WTC11 (cell line): ENCODE data around the gene SYMPK. TPM values are rescaled to one million over a fixed set of nuclear protein-coding genes. Genes with fewer than 3 reads are reported as not detected.

Experiments
- CREB1 ChIP-seq: sonication (generic); formaldehyde crosslinking; IDR thresholded peaks from 2 replicates; pipeline ENCODE4 v1.8.0; 2023; ENCODE audit warnings: mild to moderate bottlenecking, missing genetic modification reagents
- FOXK1 ChIP-seq: sonication (generic); formaldehyde crosslinking; IDR thresholded peaks from 2 replicates; pipeline ENCODE4 v1.8.0; 2022; ENCODE audit warnings: mild to moderate bottlenecking, moderate library complexity, missing genetic modification reagents
- GABPB1 ChIP-seq: sonication (generic); formaldehyde crosslinking; IDR thresholded peaks from 2 replicates; pipeline ENCODE4 v1.8.1; 2023; ENCODE audit warnings: mild to moderate bottlenecking, missing genetic modification reagents
- IRF2 ChIP-seq: sonication (generic); formaldehyde crosslinking; IDR thresholded peaks from 2 replicates; pipeline ENCODE4 v1.8.0; 2022; ENCODE audit warnings: low read depth, missing genetic modification reagents, borderline replicate concordance
- NFE2L1 ChIP-seq: sonication (generic); formaldehyde crosslinking; IDR thresholded peaks from 2 replicates; pipeline ENCODE4 v1.8.1; 2023; ENCODE audit warnings: missing genetic modification reagents
- NFYB ChIP-seq: sonication (generic); formaldehyde crosslinking; conservative IDR thresholded peaks from 2 replicates; pipeline ENCODE4 v1.8.0; 2022; ENCODE audit warnings: low read depth, missing genetic modification reagents
- NR1H2 ChIP-seq: sonication (generic); formaldehyde crosslinking; IDR thresholded peaks from 2 replicates; pipeline ENCODE4 v1.9.0; 2021; ENCODE audit warnings: mild to moderate bottlenecking, moderate library complexity, missing genetic modification reagents
- OVOL2 ChIP-seq: fragments of 250-450 bp; sonication (Bioruptor Pico); IDR thresholded peaks from 2 replicates; pipeline ENCODE4 v1.9.0; 2021; ENCODE audit warnings: mild to moderate bottlenecking, borderline replicate concordance
- PRRX2 ChIP-seq: fragments of 250-450 bp; sonication (Bioruptor Pico); IDR thresholded peaks from 2 replicates; pipeline ENCODE4 v1.8.0; 2021; ENCODE audit warnings: mild to moderate bottlenecking
- TEAD4 ChIP-seq: sonication (generic); formaldehyde crosslinking; IDR thresholded peaks from 2 replicates; pipeline ENCODE4 v1.8.0; 2022; ENCODE audit warnings: mild to moderate bottlenecking, missing genetic modification reagents
- TP53 ChIP-seq: sonication (generic); formaldehyde crosslinking; IDR thresholded peaks from 2 replicates; pipeline ENCODE4 v1.8.1; 2023; ENCODE audit warnings: mild to moderate bottlenecking, missing genetic modification reagents
- ZNF121 ChIP-seq: sonication (generic); formaldehyde crosslinking; IDR thresholded peaks from 2 replicates; pipeline ENCODE4 v1.8.0; 2023; ENCODE audit warnings: missing genetic modification reagents
- ZNF423 ChIP-seq: fragments of 250-450 bp; sonication (Bioruptor Pico); IDR thresholded peaks from 2 replicates; pipeline ENCODE4 v2.1.2; 2022; ENCODE audit warnings: mild to moderate bottlenecking, moderate library complexity
- total RNA-seq: library from RNA; stranded (reverse); gene quantifications from 3 replicates; pipeline ENCODE4 v1.2.3, GENCODE V29; 2021
- TF ChIP-seq, protein P1 (sequence below): sonication (generic); formaldehyde crosslinking; IDR thresholded peaks from 2 replicates; pipeline ENCODE4 v1.8.0; 2022; ENCODE audit warnings: mild to moderate bottlenecking, missing genetic modification reagents
- TF ChIP-seq, protein P2 (sequence below): sonication (generic); formaldehyde crosslinking; IDR thresholded peaks from 2 replicates; pipeline ENCODE4 v1.8.1; 2022; ENCODE audit warnings: mild to moderate bottlenecking, moderate library complexity, missing genetic modification reagents
- TF ChIP-seq, protein P3 (sequence below): fragments of 250-450 bp; sonication (Bioruptor Pico); IDR thresholded peaks from 2 replicates; pipeline ENCODE4 v1.9.0; 2021; ENCODE audit warnings: mild to moderate bottlenecking
- TF ChIP-seq, protein P4 (sequence below): sonication (generic); formaldehyde crosslinking; IDR thresholded peaks from 2 replicates; pipeline ENCODE4 v1.8.1; 2023; ENCODE audit warnings: mild to moderate bottlenecking, missing genetic modification reagents, moderate library complexity
- TF ChIP-seq, protein P5 (sequence below): sonication (generic); formaldehyde crosslinking; IDR thresholded peaks from 2 replicates; pipeline ENCODE4 v1.8.1; 2022; ENCODE audit warnings: low read depth, missing genetic modification reagents, borderline replicate concordance
- TF ChIP-seq, protein P6 (sequence below): sonication (generic); formaldehyde crosslinking; IDR thresholded peaks from 2 replicates; pipeline ENCODE4 v1.8.0; 2023; ENCODE audit warnings: missing genetic modification reagents
- TF ChIP-seq, protein P7 (sequence below): sonication (generic); formaldehyde crosslinking; IDR thresholded peaks from 2 replicates; pipeline ENCODE4 v1.8.1; 2023; ENCODE audit warnings: mild to moderate bottlenecking, missing genetic modification reagents, borderline replicate concordance
- TF ChIP-seq, protein P8 (sequence below): sonication (generic); formaldehyde crosslinking; conservative IDR thresholded peaks from 2 replicates; pipeline ENCODE4 v1.8.1; 2023; ENCODE audit warnings: mild to moderate bottlenecking, low read depth, missing genetic modification reagents, moderate library complexity
- TF ChIP-seq, protein P9 (sequence below): sonication (generic); formaldehyde crosslinking; IDR thresholded peaks from 2 replicates; pipeline ENCODE4 v1.8.1; 2023; ENCODE audit warnings: mild to moderate bottlenecking, moderate library complexity, missing genetic modification reagents

SYMPK gene
- total RNA-seq, 1 experiment from 2014 or later: 106 TPM

DNA sequence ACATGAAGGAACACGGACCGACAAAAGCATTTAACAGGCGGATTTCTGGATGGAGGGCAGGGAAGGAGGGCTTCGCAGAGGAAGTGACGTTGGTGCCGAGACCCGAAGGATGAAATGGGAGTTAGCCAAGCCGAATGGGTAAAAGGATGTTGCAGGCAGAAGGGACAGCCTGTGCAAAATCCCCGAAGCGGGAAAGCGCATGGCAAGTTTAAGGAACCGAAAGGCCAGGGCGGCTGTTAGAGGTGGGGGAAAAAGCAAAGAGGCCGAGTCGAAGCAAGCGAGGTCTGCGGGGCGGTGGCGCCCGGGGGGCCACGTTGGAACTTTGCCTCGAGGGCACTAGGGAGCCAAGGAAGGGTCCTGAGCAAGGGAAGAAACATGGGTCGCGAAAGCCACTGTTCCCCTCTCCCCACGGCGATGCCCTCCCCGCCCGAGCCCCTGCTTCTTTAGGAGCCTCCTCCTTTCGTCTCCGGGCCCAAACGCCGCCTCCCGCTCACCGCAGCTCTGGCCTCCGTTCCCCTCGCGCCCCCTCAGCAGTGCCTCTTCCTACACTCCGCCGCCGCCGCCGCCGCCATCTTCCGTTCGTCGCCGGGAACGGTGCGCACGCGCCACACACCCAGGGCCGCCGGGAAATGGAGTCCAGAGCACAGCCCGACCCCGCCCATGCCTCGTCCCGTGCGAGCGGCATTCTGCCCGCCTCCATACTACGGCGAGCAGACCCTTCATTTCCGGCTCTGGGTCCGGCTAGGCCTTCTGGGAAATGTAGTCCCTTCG lies at the start of gene SYMPK (continued):
- TF ChIP-seq OVOL2 (no peak), PRRX2 (CRISPR knock-in tag) (no peak), FOXK1 (peak; percentile 76; the same call in 1 of the 2 replicates), TP53 (CRISPR knock-in tag) (no peak), NR1H2 (CRISPR knock-in tag) (no peak), CREB1 (CRISPR knock-in tag) (no peak), IRF2 (no peak), NFYB (CRISPR knock-in tag) (0 out of 2 replicates have a peak, but pooled peaks have one; percentile 10), TEAD4 (CRISPR knock-in tag) (no peak), ZNF423 (CRISPR knock-in tag) (no peak), NFE2L1 (CRISPR knock-in tag) (peak; percentile 87; the same call in 1 of the 2 replicates), GABPB1 (peak; percentile 87), ZNF121 (no peak)
- TF ChIP-seq, protein P1, sequence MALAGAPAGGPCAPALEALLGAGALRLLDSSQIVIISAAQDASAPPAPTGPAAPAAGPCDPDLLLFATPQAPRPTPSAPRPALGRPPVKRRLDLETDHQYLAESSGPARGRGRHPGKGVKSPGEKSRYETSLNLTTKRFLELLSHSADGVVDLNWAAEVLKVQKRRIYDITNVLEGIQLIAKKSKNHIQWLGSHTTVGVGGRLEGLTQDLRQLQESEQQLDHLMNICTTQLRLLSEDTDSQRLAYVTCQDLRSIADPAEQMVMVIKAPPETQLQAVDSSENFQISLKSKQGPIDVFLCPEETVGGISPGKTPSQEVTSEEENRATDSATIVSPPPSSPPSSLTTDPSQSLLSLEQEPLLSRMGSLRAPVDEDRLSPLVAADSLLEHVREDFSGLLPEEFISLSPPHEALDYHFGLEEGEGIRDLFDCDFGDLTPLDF (CRISPR knock-in tag): no peak
- TF ChIP-seq, protein P2, sequence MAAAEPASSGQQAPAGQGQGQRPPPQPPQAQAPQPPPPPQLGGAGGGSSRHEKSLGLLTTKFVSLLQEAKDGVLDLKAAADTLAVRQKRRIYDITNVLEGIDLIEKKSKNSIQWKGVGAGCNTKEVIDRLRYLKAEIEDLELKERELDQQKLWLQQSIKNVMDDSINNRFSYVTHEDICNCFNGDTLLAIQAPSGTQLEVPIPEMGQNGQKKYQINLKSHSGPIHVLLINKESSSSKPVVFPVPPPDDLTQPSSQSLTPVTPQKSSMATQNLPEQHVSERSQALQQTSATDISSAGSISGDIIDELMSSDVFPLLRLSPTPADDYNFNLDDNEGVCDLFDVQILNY: no peak
- TF ChIP-seq, protein P3, sequence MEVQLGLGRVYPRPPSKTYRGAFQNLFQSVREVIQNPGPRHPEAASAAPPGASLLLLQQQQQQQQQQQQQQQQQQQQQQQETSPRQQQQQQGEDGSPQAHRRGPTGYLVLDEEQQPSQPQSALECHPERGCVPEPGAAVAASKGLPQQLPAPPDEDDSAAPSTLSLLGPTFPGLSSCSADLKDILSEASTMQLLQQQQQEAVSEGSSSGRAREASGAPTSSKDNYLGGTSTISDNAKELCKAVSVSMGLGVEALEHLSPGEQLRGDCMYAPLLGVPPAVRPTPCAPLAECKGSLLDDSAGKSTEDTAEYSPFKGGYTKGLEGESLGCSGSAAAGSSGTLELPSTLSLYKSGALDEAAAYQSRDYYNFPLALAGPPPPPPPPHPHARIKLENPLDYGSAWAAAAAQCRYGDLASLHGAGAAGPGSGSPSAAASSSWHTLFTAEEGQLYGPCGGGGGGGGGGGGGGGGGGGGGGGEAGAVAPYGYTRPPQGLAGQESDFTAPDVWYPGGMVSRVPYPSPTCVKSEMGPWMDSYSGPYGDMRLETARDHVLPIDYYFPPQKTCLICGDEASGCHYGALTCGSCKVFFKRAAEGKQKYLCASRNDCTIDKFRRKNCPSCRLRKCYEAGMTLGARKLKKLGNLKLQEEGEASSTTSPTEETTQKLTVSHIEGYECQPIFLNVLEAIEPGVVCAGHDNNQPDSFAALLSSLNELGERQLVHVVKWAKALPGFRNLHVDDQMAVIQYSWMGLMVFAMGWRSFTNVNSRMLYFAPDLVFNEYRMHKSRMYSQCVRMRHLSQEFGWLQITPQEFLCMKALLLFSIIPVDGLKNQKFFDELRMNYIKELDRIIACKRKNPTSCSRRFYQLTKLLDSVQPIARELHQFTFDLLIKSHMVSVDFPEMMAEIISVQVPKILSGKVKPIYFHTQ (CRISPR knock-in tag): 0 out of 2 replicates have a peak, but pooled peaks have one; percentile 38
- TF ChIP-seq, protein P4, sequence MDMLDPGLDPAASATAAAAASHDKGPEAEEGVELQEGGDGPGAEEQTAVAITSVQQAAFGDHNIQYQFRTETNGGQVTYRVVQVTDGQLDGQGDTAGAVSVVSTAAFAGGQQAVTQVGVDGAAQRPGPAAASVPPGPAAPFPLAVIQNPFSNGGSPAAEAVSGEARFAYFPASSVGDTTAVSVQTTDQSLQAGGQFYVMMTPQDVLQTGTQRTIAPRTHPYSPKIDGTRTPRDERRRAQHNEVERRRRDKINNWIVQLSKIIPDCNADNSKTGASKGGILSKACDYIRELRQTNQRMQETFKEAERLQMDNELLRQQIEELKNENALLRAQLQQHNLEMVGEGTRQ (CRISPR knock-in tag): peak; percentile 60
- TF ChIP-seq, protein P5, sequence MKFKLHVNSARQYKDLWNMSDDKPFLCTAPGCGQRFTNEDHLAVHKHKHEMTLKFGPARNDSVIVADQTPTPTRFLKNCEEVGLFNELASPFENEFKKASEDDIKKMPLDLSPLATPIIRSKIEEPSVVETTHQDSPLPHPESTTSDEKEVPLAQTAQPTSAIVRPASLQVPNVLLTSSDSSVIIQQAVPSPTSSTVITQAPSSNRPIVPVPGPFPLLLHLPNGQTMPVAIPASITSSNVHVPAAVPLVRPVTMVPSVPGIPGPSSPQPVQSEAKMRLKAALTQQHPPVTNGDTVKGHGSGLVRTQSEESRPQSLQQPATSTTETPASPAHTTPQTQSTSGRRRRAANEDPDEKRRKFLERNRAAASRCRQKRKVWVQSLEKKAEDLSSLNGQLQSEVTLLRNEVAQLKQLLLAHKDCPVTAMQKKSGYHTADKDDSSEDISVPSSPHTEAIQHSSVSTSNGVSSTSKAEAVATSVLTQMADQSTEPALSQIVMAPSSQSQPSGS (CRISPR knock-in tag): 0 out of 2 replicates have a peak, but pooled peaks have one; percentile 39
- TF ChIP-seq, protein P6, sequence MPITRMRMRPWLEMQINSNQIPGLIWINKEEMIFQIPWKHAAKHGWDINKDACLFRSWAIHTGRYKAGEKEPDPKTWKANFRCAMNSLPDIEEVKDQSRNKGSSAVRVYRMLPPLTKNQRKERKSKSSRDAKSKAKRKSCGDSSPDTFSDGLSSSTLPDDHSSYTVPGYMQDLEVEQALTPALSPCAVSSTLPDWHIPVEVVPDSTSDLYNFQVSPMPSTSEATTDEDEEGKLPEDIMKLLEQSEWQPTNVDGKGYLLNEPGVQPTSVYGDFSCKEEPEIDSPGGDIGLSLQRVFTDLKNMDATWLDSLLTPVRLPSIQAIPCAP: no peak
- TF ChIP-seq, protein P7, sequence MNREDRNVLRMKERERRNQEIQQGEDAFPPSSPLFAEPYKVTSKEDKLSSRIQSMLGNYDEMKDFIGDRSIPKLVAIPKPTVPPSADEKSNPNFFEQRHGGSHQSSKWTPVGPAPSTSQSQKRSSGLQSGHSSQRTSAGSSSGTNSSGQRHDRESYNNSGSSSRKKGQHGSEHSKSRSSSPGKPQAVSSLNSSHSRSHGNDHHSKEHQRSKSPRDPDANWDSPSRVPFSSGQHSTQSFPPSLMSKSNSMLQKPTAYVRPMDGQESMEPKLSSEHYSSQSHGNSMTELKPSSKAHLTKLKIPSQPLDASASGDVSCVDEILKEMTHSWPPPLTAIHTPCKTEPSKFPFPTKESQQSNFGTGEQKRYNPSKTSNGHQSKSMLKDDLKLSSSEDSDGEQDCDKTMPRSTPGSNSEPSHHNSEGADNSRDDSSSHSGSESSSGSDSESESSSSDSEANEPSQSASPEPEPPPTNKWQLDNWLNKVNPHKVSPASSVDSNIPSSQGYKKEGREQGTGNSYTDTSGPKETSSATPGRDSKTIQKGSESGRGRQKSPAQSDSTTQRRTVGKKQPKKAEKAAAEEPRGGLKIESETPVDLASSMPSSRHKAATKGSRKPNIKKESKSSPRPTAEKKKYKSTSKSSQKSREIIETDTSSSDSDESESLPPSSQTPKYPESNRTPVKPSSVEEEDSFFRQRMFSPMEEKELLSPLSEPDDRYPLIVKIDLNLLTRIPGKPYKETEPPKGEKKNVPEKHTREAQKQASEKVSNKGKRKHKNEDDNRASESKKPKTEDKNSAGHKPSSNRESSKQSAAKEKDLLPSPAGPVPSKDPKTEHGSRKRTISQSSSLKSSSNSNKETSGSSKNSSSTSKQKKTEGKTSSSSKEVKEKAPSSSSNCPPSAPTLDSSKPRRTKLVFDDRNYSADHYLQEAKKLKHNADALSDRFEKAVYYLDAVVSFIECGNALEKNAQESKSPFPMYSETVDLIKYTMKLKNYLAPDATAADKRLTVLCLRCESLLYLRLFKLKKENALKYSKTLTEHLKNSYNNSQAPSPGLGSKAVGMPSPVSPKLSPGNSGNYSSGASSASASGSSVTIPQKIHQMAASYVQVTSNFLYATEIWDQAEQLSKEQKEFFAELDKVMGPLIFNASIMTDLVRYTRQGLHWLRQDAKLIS (CRISPR knock-in tag): no peak
- TF ChIP-seq, protein P8, sequence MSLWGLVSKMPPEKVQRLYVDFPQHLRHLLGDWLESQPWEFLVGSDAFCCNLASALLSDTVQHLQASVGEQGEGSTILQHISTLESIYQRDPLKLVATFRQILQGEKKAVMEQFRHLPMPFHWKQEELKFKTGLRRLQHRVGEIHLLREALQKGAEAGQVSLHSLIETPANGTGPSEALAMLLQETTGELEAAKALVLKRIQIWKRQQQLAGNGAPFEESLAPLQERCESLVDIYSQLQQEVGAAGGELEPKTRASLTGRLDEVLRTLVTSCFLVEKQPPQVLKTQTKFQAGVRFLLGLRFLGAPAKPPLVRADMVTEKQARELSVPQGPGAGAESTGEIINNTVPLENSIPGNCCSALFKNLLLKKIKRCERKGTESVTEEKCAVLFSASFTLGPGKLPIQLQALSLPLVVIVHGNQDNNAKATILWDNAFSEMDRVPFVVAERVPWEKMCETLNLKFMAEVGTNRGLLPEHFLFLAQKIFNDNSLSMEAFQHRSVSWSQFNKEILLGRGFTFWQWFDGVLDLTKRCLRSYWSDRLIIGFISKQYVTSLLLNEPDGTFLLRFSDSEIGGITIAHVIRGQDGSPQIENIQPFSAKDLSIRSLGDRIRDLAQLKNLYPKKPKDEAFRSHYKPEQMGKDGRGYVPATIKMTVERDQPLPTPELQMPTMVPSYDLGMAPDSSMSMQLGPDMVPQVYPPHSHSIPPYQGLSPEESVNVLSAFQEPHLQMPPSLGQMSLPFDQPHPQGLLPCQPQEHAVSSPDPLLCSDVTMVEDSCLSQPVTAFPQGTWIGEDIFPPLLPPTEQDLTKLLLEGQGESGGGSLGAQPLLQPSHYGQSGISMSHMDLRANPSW (CRISPR knock-in tag): no peak
- TF ChIP-seq, protein P9, sequence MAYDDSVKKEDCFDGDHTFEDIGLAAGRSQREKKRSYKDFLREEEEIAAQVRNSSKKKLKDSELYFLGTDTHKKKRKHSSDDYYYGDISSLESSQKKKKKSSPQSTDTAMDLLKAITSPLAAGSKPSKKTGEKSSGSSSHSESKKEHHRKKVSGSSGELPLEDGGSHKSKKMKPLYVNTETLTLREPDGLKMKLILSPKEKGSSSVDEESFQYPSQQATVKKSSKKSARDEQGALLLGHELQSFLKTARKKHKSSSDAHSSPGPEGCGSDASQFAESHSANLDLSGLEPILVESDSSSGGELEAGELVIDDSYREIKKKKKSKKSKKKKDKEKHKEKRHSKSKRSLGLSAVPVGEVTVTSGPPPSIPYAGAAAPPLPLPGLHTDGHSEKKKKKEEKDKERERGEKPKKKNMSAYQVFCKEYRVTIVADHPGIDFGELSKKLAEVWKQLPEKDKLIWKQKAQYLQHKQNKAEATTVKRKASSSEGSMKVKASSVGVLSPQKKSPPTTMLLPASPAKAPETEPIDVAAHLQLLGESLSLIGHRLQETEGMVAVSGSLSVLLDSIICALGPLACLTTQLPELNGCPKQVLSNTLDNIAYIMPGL (CRISPR knock-in tag): peak; percentile 87; the same call in 1 of the 2 replicates
